H54 (cell line): ENCODE measurements around the gene HMBS.

ENCODE experiments used
- DNase-seq: peaks from one replicate; pipeline ENCODE4 v3.0.0; 2011; ENCODE audit warnings: low spot score, mixed read lengths; ENCODE audit not compliant: insufficient read length
- FAIRE-seq: peaks from 3 replicates; lab custom pipeline; 2011; peaks lifted over from hg19 to GRCh38; lab: Jason Lieb, UNC
- POLR2A ChIP-seq: IDR thresholded peaks from 2 replicates; pipeline ENCODE4 v1.6.1; 2011; ENCODE audit warnings: low read depth, mild to moderate bottlenecking, low read length

The HMBS gene

DNA sequence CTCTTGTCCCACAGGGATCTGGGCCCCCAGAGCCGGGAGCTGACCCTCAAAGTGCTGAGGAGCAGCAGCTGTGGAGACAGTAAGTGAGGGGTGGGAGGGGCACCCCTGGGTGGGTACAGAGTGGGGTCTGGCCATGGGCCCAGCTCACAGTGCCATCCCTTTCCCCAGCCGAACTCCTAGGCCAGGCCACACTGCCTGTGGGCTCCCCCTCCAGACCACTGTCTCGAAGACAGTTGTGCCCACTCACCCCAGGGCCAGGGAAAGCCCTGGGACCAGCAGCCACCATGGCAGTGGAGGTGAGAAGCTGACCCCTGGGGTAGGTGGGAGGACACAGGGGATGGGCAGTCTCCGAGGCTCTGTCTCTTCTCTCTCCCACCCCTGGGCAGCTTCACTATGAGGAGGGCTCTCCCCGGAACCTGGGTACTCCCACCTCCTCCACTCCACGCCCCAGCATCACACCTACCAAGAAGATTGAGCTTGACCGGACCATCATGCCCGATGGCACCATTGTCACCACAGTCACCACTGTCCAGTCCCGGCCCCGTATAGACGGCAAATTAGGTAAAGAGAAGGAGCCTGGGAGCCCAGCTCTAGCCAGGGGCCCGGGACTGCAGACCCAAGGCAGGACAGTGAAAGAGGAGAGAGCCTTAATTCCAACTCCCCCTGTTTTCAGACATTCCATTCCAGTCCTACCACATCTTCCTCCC, 27.8 kb downstream of the HMBS start:
- no peak for TF ChIP-seq POLR2A
- no peak for DNase-seq
- no peak for FAIRE-seq

DNA sequence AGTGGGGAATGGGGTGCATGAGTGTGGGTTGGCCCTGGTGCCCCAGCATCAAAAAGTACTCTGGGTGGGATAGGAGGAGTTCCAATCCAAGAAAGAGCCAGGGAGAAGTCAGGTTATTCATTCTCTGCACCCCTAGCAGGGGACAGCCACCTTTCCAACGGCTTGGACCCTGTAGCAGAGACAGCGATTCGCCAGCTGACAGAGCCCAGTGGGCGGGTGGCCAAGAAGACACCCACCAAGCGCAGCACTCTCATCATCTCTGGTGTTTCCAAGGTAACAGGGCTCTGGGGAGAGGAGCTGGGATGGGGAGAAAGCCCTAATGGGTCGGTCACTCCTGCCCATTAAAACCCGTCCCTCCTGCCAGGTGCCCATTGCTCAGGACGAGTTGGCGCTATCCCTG, 29.0 kb downstream of the HMBS start:
- DNase-seq: no peak

GRCh38 chr11:119114351-119114750, 29.7 kb downstream of the HMBS start:
- FAIRE-seq (no peak), DNase-seq (no peak)
- no peak for TF ChIP-seq POLR2A

More for the DNA sequence above, 29.0 kb downstream of the HMBS start:
- no peak for TF ChIP-seq POLR2A
- no peak for FAIRE-seq

- FAIRE-seq (no peak), DNase-seq (no peak)
- no peak for TF ChIP-seq POLR2A
Measured at GRCh38 chr11:119115484-119116234, 31.0 kb downstream of the HMBS start.

GRCh38 chr11:119116235-119116594, 31.5 kb downstream of the HMBS start:
- TF ChIP-seq POLR2A: no peak
- DNase-seq: no peak
- no peak for FAIRE-seq

- DNase-seq (no peak), FAIRE-seq (no peak)
- TF ChIP-seq POLR2A: no peak
Measured at GRCh38 chr11:119116601-119117000, 31.9 kb downstream of the HMBS start.

DNA sequence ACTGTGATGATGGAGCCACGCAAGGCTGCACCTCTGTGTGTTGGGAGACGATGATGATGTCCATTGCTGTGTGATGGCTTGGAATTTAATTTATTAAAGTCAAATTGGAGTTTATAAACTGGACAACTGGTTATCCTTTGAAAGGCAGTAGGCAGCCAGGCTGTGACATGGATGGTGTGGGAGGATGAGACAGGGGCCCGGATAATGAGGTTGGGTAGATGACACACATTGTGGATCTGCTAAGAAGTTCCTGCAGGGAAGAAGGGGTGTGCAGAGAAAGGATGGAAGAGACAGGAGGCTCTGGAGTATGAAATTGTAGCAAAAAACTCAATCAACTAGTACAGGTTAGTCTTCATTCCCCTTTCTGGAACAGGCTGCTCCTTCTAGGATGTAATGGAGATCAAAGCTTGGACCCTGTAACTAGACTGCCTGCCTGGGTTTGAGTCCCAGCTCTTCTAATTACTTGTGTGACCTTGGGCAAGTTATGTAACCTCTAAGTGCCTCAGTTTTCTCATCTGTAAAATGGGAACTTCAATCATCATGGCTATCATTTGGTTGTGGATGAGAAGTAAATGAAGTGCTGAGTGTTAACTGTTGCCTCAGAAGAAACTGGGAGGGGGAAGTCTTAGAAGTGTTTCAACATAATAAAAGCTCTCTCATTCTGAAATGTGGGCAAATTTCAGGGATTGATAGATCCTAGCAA, 32.5 kb downstream of the HMBS start:
- FAIRE-seq (no peak), DNase-seq (no peak)
- no peak for TF ChIP-seq POLR2A

GRCh38 chr11:119118227-119118626, 33.5 kb downstream of the HMBS start:
- DNase-seq: no peak
- no peak for FAIRE-seq
- no peak for TF ChIP-seq POLR2A

DNA sequence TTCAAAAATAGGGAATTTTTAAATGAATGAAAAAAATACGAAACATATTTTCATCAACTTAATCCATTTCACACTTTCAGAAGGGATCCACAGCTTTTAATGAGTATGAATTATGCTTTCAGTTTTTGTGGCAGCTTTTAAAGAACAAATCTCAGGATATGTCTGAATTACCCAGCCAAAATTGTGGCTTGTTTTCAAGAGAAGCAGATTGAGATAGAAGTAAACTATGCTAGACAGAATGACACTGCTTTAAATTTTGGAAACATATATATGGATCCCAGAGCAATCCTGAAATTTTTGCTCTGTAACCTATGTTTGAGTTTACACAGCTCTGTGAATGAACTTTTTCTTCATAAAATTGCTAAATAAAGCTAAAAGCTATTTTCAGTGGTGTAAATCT, 34.3 kb downstream of the HMBS start:
- TF ChIP-seq POLR2A: no peak
- DNase-seq (no peak), FAIRE-seq (no peak)

- DNase-seq (no peak), FAIRE-seq (no peak)
- no peak for TF ChIP-seq POLR2A
Measured at GRCh38 chr11:119120639-119121007, 35.9 kb downstream of the HMBS start.

GRCh38 chr11:119121008-119121810, 36.5 kb downstream of the HMBS start, which contains the start of gene HINFP:
TSS of gene HINFP (plus strand) at chr11:119121580. CDS start at chr11:119126945, 5,365 bp downstream.
- peak; percentile 64 for TF ChIP-seq POLR2A
- DNase-seq: peak; percentile 89
- FAIRE-seq: peak; percentile 94

DNA sequence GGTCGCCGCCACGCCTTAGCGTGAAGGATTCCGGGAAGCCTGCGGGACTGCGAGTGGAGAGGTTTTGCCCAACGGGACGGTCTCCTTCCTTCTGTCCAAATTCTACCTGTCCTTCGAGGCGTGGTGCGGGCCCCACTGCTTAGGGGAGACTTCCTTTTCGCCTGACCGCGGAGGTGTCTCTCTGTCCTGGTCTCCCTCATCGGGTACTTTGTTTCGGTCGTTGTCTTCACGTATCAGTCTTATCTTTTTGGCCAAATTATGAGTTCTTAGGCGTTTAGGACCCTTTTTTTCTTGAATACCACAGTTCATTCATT, 37.1 kb downstream of the HMBS start:
- no peak for FAIRE-seq
- DNase-seq: no peak
- TF ChIP-seq POLR2A: no peak

DNA sequence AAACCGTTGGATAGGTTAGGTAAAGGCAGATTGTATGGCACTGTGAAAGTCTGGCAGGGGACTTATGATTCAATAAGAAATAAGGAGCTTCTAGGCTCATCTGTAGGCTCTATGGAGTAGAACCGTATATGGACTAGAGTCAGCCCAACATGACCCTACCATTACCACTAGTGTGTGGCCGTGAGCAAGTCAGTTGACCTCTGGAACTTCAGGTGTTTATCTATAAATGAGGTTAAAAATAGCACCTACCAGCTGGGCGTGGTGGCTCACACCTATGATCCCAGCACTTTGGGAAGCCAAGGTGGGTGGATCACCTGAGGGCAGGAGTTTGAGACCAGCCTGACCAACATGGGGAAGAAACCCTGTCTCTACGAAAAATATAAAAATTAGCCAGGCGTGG, 41.1 kb downstream of the HMBS start:
- FAIRE-seq: no peak
- no peak for TF ChIP-seq POLR2A
- no peak for DNase-seq

- DNase-seq (no peak), FAIRE-seq (no peak)
- TF ChIP-seq POLR2A: no peak
Measured at GRCh38 chr11:119126675-119127268, 42.1 kb downstream of the HMBS start.
